Measurements from ENCODE around the gene ABCC6.
"Not testable (repeated sequence)": the region's sequence is repeated elsewhere in the genome, so short reads cannot be mapped to it uniquely, and the experiment has no call there.

GRCh38 chr16:16213863-16214293, 9.4 kb downstream of the ABCC6 start:
- not testable (repeated sequence) for TF ChIP-seq CTCF (IDR thresholded peaks at IDR 0.05; ENCODE audit: low read depth, low read length); POLR2A (IDR thresholded peaks at IDR 0.05; ENCODE audit: extremely low read depth, insufficient read length); MAX (IDR thresholded peaks at IDR 0.05; ENCODE audit: low read depth, low read length); MYC (IDR thresholded peaks at IDR 0.05; ENCODE audit: low read depth, low read length)

All from NB4 (cell line).